ENCODE data around the gene KLRF2.
A peak's percentile ranks its signal among the peaks of the same experiment; 100 is the strongest.

KLRF2 gene

GRCh38 chr12:9868311-9868801, 12.9 kb upstream of the KLRF2 start:
- H3K27ac ChIP-seq (ENCODE audit: low read length, poor library complexity, severe bottlenecking): no peak overlapping the region
- no peak overlapping the region for H2AFZ ChIP-seq (ENCODE audit: low read depth, low read length)
- no peak overlapping the region for H3K23ac ChIP-seq (ENCODE audit: low read length in 2 of 2)
- DNase-seq: peak; percentile 25
- 94% methylated on average over 6 of the region's 11 CpGs for WGBS
- H3K4me1 ChIP-seq (ENCODE audit: control insufficient read depth, insufficient read depth, low read depth, low read length): no peaks in the 10 kb centered on the region
- peaks cover 7% of the 10 kb centered on the region for H3K9me3 ChIP-seq (ENCODE audit: control insufficient read depth, low read length)
- H3K79me1 ChIP-seq (replicated peaks; ENCODE audit: low read length, poor library complexity, severe bottlenecking): no peaks in the 10 kb centered on the region
- H2BK120ac ChIP-seq (ENCODE audit: low read depth, low read length): no peak overlapping the region
- H2BK5ac ChIP-seq (ENCODE audit: low read depth, low read length, poor library complexity, severe bottlenecking): no peak overlapping the region
- H3K27me3 ChIP-seq (ENCODE audit: control insufficient read depth in 1 of 2, insufficient read depth in 1 of 2, low read length in 2 of 2): no peaks in the 10 kb centered on the region
- H3K18ac ChIP-seq (ENCODE audit: low read depth in 1 of 2, low read length in 2 of 2): no peak overlapping the region
- no peak overlapping the region for H3K14ac ChIP-seq (ENCODE audit: low read length in 2 of 2)
- H2BK12ac ChIP-seq (ENCODE audit: low read length in 2 of 2): no peak overlapping the region
- no peak overlapping the region for H4K8ac ChIP-seq (ENCODE audit: low read length)
- peaks cover 0 to 8% of the 10 kb centered on the region in 2 experiments for H3K36me3 ChIP-seq (ENCODE audit: control insufficient read depth in 1 of 2, insufficient read depth in 2 of 2, low read depth in 1 of 2, low read length in 2 of 2)
- H3K4me3 ChIP-seq (ENCODE audit: insufficient read depth in 1 of 2, low read depth in 1 of 2, low read length in 2 of 2): peak overlapping the region in 1 of 2 experiments; percentile 85
- H3K4ac ChIP-seq (ENCODE audit: low read depth in 1 of 2, low read length in 2 of 2): no peak overlapping the region
- H3K9ac ChIP-seq (ENCODE audit: low read length): peak overlapping the region; percentile 95
- H2AK5ac ChIP-seq (ENCODE audit: low read length, severe bottlenecking): no peak overlapping the region
- no peak overlapping the region for H2BK15ac ChIP-seq (ENCODE audit: low read depth, poor library complexity, severe bottlenecking)
- H3K4me2 ChIP-seq (ENCODE audit: low read length, poor library complexity, severe bottlenecking): no peak overlapping the region
- H4K91ac ChIP-seq (ENCODE audit: low read length): no peak overlapping the region

- no peaks in the 10 kb centered on the region for H3K27me3 ChIP-seq (ENCODE audit: control insufficient read depth in 1 of 2, insufficient read depth in 1 of 2, low read length in 2 of 2)
- no peak overlapping the region for H2AFZ ChIP-seq (ENCODE audit: low read depth, low read length)
- H3K4me1 ChIP-seq (ENCODE audit: control insufficient read depth, insufficient read depth, low read depth, low read length): no peaks in the 10 kb centered on the region
- no peak overlapping the region for H2BK120ac ChIP-seq (ENCODE audit: low read depth, low read length)
- no peak overlapping the region for H3K4me2 ChIP-seq (ENCODE audit: low read length, poor library complexity, severe bottlenecking)
- no peaks in the 10 kb centered on the region for H3K79me1 ChIP-seq (replicated peaks; ENCODE audit: low read length, poor library complexity, severe bottlenecking)
- no peak overlapping the region for H4K91ac ChIP-seq (ENCODE audit: low read length)
- peaks cover 0 to 4% of the 10 kb centered on the region in 2 experiments for H3K36me3 ChIP-seq (ENCODE audit: control insufficient read depth in 1 of 2, insufficient read depth in 2 of 2, low read depth in 1 of 2, low read length in 2 of 2)
- H2BK15ac ChIP-seq (ENCODE audit: low read depth, poor library complexity, severe bottlenecking): no peak overlapping the region
- no peak overlapping the region for H4K8ac ChIP-seq (ENCODE audit: low read length)
- peak overlapping the region in 1 of 2 experiments; percentile 85 for H3K4me3 ChIP-seq (ENCODE audit: insufficient read depth in 1 of 2, low read depth in 1 of 2, low read length in 2 of 2)
- H3K14ac ChIP-seq (ENCODE audit: low read length in 2 of 2): no peak overlapping the region
- peak overlapping the region; percentile 95 for H3K9ac ChIP-seq (ENCODE audit: low read length)
- no peak for DNase-seq
- 38% methylated on average over 4 of the region's 4 CpGs for WGBS
- no peak overlapping the region for H2BK12ac ChIP-seq (ENCODE audit: low read length in 2 of 2)
- no peak overlapping the region for H3K4ac ChIP-seq (ENCODE audit: low read depth in 1 of 2, low read length in 2 of 2)
- no peak overlapping the region for H2BK5ac ChIP-seq (ENCODE audit: low read depth, low read length, poor library complexity, severe bottlenecking)
- no peak overlapping the region for H3K23ac ChIP-seq (ENCODE audit: low read length in 2 of 2)
- H3K27ac ChIP-seq (ENCODE audit: low read length, poor library complexity, severe bottlenecking): no peak overlapping the region
- no peak overlapping the region for H2AK5ac ChIP-seq (ENCODE audit: low read length, severe bottlenecking)
- H3K9me3 ChIP-seq (ENCODE audit: control insufficient read depth, low read length): peaks cover 4% of the 10 kb centered on the region
- H3K18ac ChIP-seq (ENCODE audit: low read depth in 1 of 2, low read length in 2 of 2): no peak overlapping the region
These were observed 12.4 kb upstream of the KLRF2 start for GRCh38 chr12:9868951-9869306.

GRCh38 chr12:9869307-9870161, 11.8 kb upstream of the KLRF2 start, which contains the start of gene CLEC2B:
CLEC2B (minus strand) TSS chr12:9869354.
- peak within 1 kb of the TSS; percentile 95 for H3K9ac ChIP-seq (ENCODE audit: low read length)
- 35% methylated on average over 8 of the region's 11 CpGs for WGBS
- no peak within 1 kb of the TSS for H2BK12ac ChIP-seq (ENCODE audit: low read length in 2 of 2)
- H4K91ac ChIP-seq (ENCODE audit: low read length): no peak within 1 kb of the TSS
- H3K27ac ChIP-seq (ENCODE audit: low read length, poor library complexity, severe bottlenecking): no peak within 1 kb of the TSS
- H3K9me3 ChIP-seq (ENCODE audit: control insufficient read depth, low read length): no peaks in the 10 kb centered on the region
- H3K23ac ChIP-seq (ENCODE audit: low read length in 2 of 2): no peak within 1 kb of the TSS
- H2BK120ac ChIP-seq (ENCODE audit: low read depth, low read length): peak within 1 kb of the TSS; percentile 56
- H3K4me3 ChIP-seq (ENCODE audit: insufficient read depth in 1 of 2, low read depth in 1 of 2, low read length in 2 of 2): peak within 1 kb of the TSS in 1 of 2 experiments; percentile 85
- H3K4me1 ChIP-seq (ENCODE audit: control insufficient read depth, insufficient read depth, low read depth, low read length): no peaks in the 10 kb centered on the region
- no peak within 1 kb of the TSS for H2BK5ac ChIP-seq (ENCODE audit: low read depth, low read length, poor library complexity, severe bottlenecking)
- peak; percentile 94 for DNase-seq
- H4K8ac ChIP-seq (ENCODE audit: low read length): no peak within 1 kb of the TSS
- H3K27me3 ChIP-seq (ENCODE audit: control insufficient read depth in 1 of 2, insufficient read depth in 1 of 2, low read length in 2 of 2): no peaks in the 10 kb centered on the region
- H3K4ac ChIP-seq (ENCODE audit: low read depth in 1 of 2, low read length in 2 of 2): peak within 1 kb of the TSS; percentile 24 to 28
- no peak within 1 kb of the TSS for H2BK15ac ChIP-seq (ENCODE audit: low read depth, poor library complexity, severe bottlenecking)
- no peak within 1 kb of the TSS for H2AK5ac ChIP-seq (ENCODE audit: low read length, severe bottlenecking)
- peak within 1 kb of the TSS; percentile 42 for H3K4me2 ChIP-seq (ENCODE audit: low read length, poor library complexity, severe bottlenecking)
- no peak within 1 kb of the TSS for H2AFZ ChIP-seq (ENCODE audit: low read depth, low read length)
- H3K18ac ChIP-seq (ENCODE audit: low read depth in 1 of 2, low read length in 2 of 2): peak within 1 kb of the TSS; percentile 8 to 48
- H3K36me3 ChIP-seq (ENCODE audit: control insufficient read depth in 1 of 2, insufficient read depth in 2 of 2, low read depth in 1 of 2, low read length in 2 of 2): no peaks in the 10 kb centered on the region
- H3K14ac ChIP-seq (ENCODE audit: low read length in 2 of 2): no peak within 1 kb of the TSS
- no peaks in the 10 kb centered on the region for H3K79me1 ChIP-seq (replicated peaks; ENCODE audit: low read length, poor library complexity, severe bottlenecking)

GRCh38 chr12:9870286-9870866, 10.9 kb upstream of the KLRF2 start:
- H3K23ac ChIP-seq (ENCODE audit: low read length in 2 of 2): no peak overlapping the region
- H2AFZ ChIP-seq (ENCODE audit: low read depth, low read length): no peak overlapping the region
- no peak overlapping the region for H3K4me2 ChIP-seq (ENCODE audit: low read length, poor library complexity, severe bottlenecking)
- no peak overlapping the region for H2AK5ac ChIP-seq (ENCODE audit: low read length, severe bottlenecking)
- no peak overlapping the region for H2BK15ac ChIP-seq (ENCODE audit: low read depth, poor library complexity, severe bottlenecking)
- H2BK120ac ChIP-seq (ENCODE audit: low read depth, low read length): no peak overlapping the region
- H3K4me3 ChIP-seq (ENCODE audit: insufficient read depth in 1 of 2, low read depth in 1 of 2, low read length in 2 of 2): peak overlapping the region in 1 of 2 experiments; percentile 85
- H3K27ac ChIP-seq (ENCODE audit: low read length, poor library complexity, severe bottlenecking): no peak overlapping the region
- H2BK12ac ChIP-seq (ENCODE audit: low read length in 2 of 2): no peak overlapping the region
- H3K27me3 ChIP-seq (ENCODE audit: control insufficient read depth in 1 of 2, insufficient read depth in 1 of 2, low read length in 2 of 2): no peaks in the 10 kb centered on the region
- H3K79me1 ChIP-seq (replicated peaks; ENCODE audit: low read length, poor library complexity, severe bottlenecking): no peaks in the 10 kb centered on the region
- H4K8ac ChIP-seq (ENCODE audit: low read length): peak overlapping the region; percentile 60
- H4K91ac ChIP-seq (ENCODE audit: low read length): no peak overlapping the region
- H3K14ac ChIP-seq (ENCODE audit: low read length in 2 of 2): no peak overlapping the region
- WGBS: no CpG with 5 or more reads among the region's 2 CpGs
- DNase-seq: peak; percentile 20
- no peak overlapping the region for H3K18ac ChIP-seq (ENCODE audit: low read depth in 1 of 2, low read length in 2 of 2)
- H3K36me3 ChIP-seq (ENCODE audit: control insufficient read depth in 1 of 2, insufficient read depth in 2 of 2, low read depth in 1 of 2, low read length in 2 of 2): no peaks in the 10 kb centered on the region
- H2BK5ac ChIP-seq (ENCODE audit: low read depth, low read length, poor library complexity, severe bottlenecking): no peak overlapping the region
- H3K9me3 ChIP-seq (ENCODE audit: control insufficient read depth, low read length): no peaks in the 10 kb centered on the region
- H3K4me1 ChIP-seq (ENCODE audit: control insufficient read depth, insufficient read depth, low read depth, low read length): no peaks in the 10 kb centered on the region
- no peak overlapping the region for H3K4ac ChIP-seq (ENCODE audit: low read depth in 1 of 2, low read length in 2 of 2)
- H3K9ac ChIP-seq (ENCODE audit: low read length): peak overlapping the region; percentile 95
